ENCODE results near the gene CALML5. TPM values are rescaled to one million over a fixed set of nuclear protein-coding genes. Genes with fewer than 3 reads are reported as not detected.

CALML5 gene
- total and polyA plus RNA-seq, 2 donors (not counting 1 experiment from before 2014, with no cell fraction given), result not detected

DNA sequence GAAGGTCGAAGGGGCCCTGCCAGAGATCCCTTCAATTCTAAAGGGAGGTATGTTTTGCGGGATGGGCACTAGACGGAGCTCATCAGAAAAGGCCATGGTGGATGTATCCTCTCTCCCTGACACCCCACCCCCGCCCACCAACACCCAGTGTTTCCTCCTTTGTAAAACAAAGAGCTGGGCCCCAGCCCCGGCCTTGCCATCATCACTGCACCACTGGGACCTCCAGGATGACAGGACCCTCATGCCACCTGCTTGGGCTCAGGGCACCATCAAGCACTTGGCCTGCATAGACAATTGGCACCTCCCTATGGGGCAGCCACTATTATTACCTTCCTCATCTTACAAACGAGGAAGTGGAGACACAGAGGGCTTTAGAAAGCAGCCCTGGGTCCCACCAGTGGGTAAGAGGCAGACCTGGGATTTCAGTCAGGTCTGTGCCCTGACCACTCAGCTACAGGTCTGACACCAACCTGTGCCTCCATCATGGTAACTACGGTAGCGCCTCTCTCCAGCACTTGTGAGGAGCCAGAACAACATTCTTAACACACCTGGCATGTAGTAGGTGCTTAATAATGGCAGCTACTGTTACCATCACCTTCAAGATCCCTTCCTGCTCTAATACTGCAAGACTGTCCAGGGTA, 27.4 kb upstream of the CALML5 start:
- no peak overlapping the region for H3K4me3 ChIP-seq (replicated peaks in 1 of 4; ENCODE audit: control extremely low read depth in 1 of 4, insufficient read depth in 1 of 4, low read depth in 3 of 4, low read length in 4 of 4)
- no peaks in the 10 kb centered on the region for H3K36me3 ChIP-seq (ENCODE audit: control insufficient read depth, insufficient read depth, low read length)
- H3K4me1 ChIP-seq (ENCODE audit: control insufficient read depth, extremely low read depth, insufficient read depth, low read length), result no peaks in the 10 kb centered on the region
- H2AFZ ChIP-seq (ENCODE audit: low read length), result no peak overlapping the region
- H3K9ac ChIP-seq (ENCODE audit: insufficient read depth, low read length), result no peak overlapping the region
- no peaks in the 10 kb centered on the region for H3K79me2 ChIP-seq (ENCODE audit: control insufficient read depth, insufficient read depth, low read length)
- H3K9me3 ChIP-seq (ENCODE audit: control insufficient read depth, insufficient read depth, low read depth, low read length), result no peaks in the 10 kb centered on the region
- no peak for DNase-seq (ENCODE audit: low read depth in 2 of 2)
- no peak overlapping the region for H3K4me2 ChIP-seq (ENCODE audit: extremely low read depth, insufficient read depth, low read length)
- H3K27me3 ChIP-seq (ENCODE audit: control insufficient read depth, insufficient read depth, low read length), result no peaks in the 10 kb centered on the region
- TF ChIP-seq, protein P1, sequence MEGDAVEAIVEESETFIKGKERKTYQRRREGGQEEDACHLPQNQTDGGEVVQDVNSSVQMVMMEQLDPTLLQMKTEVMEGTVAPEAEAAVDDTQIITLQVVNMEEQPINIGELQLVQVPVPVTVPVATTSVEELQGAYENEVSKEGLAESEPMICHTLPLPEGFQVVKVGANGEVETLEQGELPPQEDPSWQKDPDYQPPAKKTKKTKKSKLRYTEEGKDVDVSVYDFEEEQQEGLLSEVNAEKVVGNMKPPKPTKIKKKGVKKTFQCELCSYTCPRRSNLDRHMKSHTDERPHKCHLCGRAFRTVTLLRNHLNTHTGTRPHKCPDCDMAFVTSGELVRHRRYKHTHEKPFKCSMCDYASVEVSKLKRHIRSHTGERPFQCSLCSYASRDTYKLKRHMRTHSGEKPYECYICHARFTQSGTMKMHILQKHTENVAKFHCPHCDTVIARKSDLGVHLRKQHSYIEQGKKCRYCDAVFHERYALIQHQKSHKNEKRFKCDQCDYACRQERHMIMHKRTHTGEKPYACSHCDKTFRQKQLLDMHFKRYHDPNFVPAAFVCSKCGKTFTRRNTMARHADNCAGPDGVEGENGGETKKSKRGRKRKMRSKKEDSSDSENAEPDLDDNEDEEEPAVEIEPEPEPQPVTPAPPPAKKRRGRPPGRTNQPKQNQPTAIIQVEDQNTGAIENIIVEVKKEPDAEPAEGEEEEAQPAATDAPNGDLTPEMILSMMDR (conservative IDR thresholded peaks at IDR 0.05 in 1 of 2, IDR thresholded peaks at IDR 0.05 in 1 of 2; ENCODE audit: low read depth in 1 of 2, low read length in 2 of 2), result no peak
- no peak for TF ChIP-seq EZH2 (IDR thresholded peaks at IDR 0.05; ENCODE audit: low read length, missing control alignments)
- H4K20me1 ChIP-seq (ENCODE audit: control insufficient read depth, extremely low read depth, insufficient read depth, low read length), result no peaks in the 10 kb centered on the region
- no peak overlapping the region for H3K27ac ChIP-seq (ENCODE audit: insufficient read depth, low read length)

DNA sequence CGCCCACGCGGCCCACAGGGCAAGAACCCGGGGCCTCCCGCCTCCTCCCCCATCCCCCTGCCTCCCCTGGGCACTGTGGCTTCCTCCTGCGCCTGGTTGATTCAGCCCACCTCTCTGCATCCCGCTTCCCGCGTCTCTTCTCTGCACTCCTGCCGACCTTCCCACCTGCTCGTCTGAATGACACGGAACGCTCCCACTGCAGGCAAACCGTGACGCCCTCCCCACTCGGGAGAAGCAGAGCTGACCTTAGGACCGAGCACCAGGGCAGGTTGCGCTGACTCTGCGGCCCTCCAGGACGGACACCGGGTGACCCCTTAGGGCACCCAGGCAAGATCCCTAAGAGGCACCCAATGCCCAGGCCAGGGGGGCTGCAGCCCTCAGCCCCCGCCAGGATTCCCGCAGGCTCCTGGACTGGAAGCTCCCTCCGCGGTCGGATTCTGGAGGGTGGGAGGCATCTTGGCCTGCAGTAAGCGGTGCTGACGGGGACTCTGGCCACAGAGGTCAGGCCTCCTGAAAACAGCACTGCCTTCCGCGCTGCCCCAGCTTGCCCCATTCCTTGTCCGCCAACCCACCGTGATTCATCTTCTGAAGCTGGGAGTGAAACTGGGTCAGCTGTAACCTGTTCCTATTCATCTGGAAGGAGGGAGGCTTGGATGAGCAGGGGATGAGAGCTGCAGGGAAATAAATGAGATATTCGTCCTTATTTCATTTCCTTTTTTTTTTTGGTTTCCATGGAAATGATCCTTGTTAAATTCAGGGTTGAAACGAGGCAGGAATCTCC, 26.4 kb upstream of the CALML5 start:
- no peak overlapping the region for H2AFZ ChIP-seq (ENCODE audit: low read length)
- H3K9me3 ChIP-seq (ENCODE audit: control insufficient read depth, insufficient read depth, low read depth, low read length), result no peaks in the 10 kb centered on the region
- no peaks in the 10 kb centered on the region for H3K27me3 ChIP-seq (ENCODE audit: control insufficient read depth, insufficient read depth, low read length)
- H3K4me3 ChIP-seq (replicated peaks in 1 of 4; ENCODE audit: control extremely low read depth in 1 of 4, insufficient read depth in 1 of 4, low read depth in 3 of 4, low read length in 4 of 4), result no peak overlapping the region
- no peaks in the 10 kb centered on the region for H3K36me3 ChIP-seq (ENCODE audit: control insufficient read depth, insufficient read depth, low read length)
- peak in 1 of 2 donors; percentile 42 for DNase-seq (ENCODE audit: low read depth in 2 of 2)
- H3K4me2 ChIP-seq (ENCODE audit: extremely low read depth, insufficient read depth, low read length), result no peak overlapping the region
- H3K79me2 ChIP-seq (ENCODE audit: control insufficient read depth, insufficient read depth, low read length), result no peaks in the 10 kb centered on the region
- no peaks in the 10 kb centered on the region for H4K20me1 ChIP-seq (ENCODE audit: control insufficient read depth, extremely low read depth, insufficient read depth, low read length)
- no peak overlapping the region for H3K27ac ChIP-seq (ENCODE audit: insufficient read depth, low read length)
- H3K9ac ChIP-seq (ENCODE audit: insufficient read depth, low read length), result no peak overlapping the region
- H3K4me1 ChIP-seq (ENCODE audit: control insufficient read depth, extremely low read depth, insufficient read depth, low read length), result no peaks in the 10 kb centered on the region
- TF ChIP-seq, protein P1 (conservative IDR thresholded peaks at IDR 0.05 in 1 of 2, IDR thresholded peaks at IDR 0.05 in 1 of 2; ENCODE audit: low read depth in 1 of 2, low read length in 2 of 2), result no peak
- TF ChIP-seq EZH2 (IDR thresholded peaks at IDR 0.05; ENCODE audit: low read length, missing control alignments), result no peak

- no peak within 1 kb of the TSS for H3K4me3 ChIP-seq (replicated peaks in 1 of 4; ENCODE audit: control extremely low read depth in 1 of 4, insufficient read depth in 1 of 4, low read depth in 3 of 4, low read length in 4 of 4)
- no peaks in the 10 kb centered on the region for H4K20me1 ChIP-seq (ENCODE audit: control insufficient read depth, extremely low read depth, insufficient read depth, low read length)
- H3K27me3 ChIP-seq (ENCODE audit: control insufficient read depth, insufficient read depth, low read length), result no peaks in the 10 kb centered on the region
- H3K4me1 ChIP-seq (ENCODE audit: control insufficient read depth, extremely low read depth, insufficient read depth, low read length), result no peaks in the 10 kb centered on the region
- H3K4me2 ChIP-seq (ENCODE audit: extremely low read depth, insufficient read depth, low read length), result no peak within 1 kb of the TSS
- no peak within 1 kb of the TSS for H2AFZ ChIP-seq (ENCODE audit: low read length)
- no peaks in the 10 kb centered on the region for H3K79me2 ChIP-seq (ENCODE audit: control insufficient read depth, insufficient read depth, low read length)
- no peaks in the 10 kb centered on the region for H3K9me3 ChIP-seq (ENCODE audit: control insufficient read depth, insufficient read depth, low read depth, low read length)
- no peak for DNase-seq (ENCODE audit: low read depth in 2 of 2)
- no peak within 1 kb of the TSS for H3K9ac ChIP-seq (ENCODE audit: insufficient read depth, low read length)
- no peaks in the 10 kb centered on the region for H3K36me3 ChIP-seq (ENCODE audit: control insufficient read depth, insufficient read depth, low read length)
- TF ChIP-seq EZH2 (IDR thresholded peaks at IDR 0.05; ENCODE audit: low read length, missing control alignments), result no peak
- TF ChIP-seq, protein P1 (conservative IDR thresholded peaks at IDR 0.05 in 1 of 2, IDR thresholded peaks at IDR 0.05 in 1 of 2; ENCODE audit: low read depth in 1 of 2, low read length in 2 of 2), result no peak
- H3K27ac ChIP-seq (ENCODE audit: insufficient read depth, low read length), result no peak within 1 kb of the TSS
These were observed 25.5 kb upstream of the CALML5 start, which contains the start of gene CALML3 for GRCh38 chr10:5524641-5525560. Gene CALML3 (plus strand): TSS chr10:5524961. CDS start chr10:5525086, 125 bp downstream.
